GM23338 (cell line): ENCODE measurements around the gene SLC44A1. TPM values are rescaled to one million over a fixed set of nuclear protein-coding genes. Genes with fewer than 3 reads are reported as not detected.

Experiments used
- ATAC-seq: fragments of 200-7000 bp; cut with Tn5 transposase; 3 replicates; pipeline ENCODE4 v1.9.1; 2020
- DNase-seq: peaks from one replicate; pipeline ENCODE4 v3.0.0-alpha.2; 2015; ENCODE audit warnings: low spot score
- H2AFZ ChIP-seq: fragments of 200-600 bp; sonication (generic); 2 replicates; pipeline ENCODE4 v1.8.0; 2016; ENCODE audit warnings: antibody characterized with exemption, mild to moderate bottlenecking, moderate library complexity
- H3F3A ChIP-seq: fragments of 200-600 bp; sonication (generic); replicated peaks from 2 replicates; pipeline ENCODE4 v1.8.0; 2017; ENCODE audit warnings: antibody characterized with exemption, mixed run types, low read depth
- H3K27ac ChIP-seq: fragments of 200-600 bp; sonication (generic); 2 replicates; pipeline ENCODE4 v1.6.1; 2016; ENCODE audit warnings: low read depth
- H3K27me3 ChIP-seq: fragments of 200-600 bp; sonication (generic); 2 replicates; pipeline ENCODE4 v1.8.0; 2016; ENCODE audit warnings: mild to moderate bottlenecking, mixed run types, moderate library complexity; ENCODE audit not compliant: insufficient read depth
- H3K36me3 ChIP-seq: fragments of 200-600 bp; sonication (generic); 2 replicates; pipeline ENCODE4 v1.8.0; 2016; ENCODE audit warnings: mild to moderate bottlenecking; ENCODE audit not compliant: insufficient read depth
- H3K4me1 ChIP-seq: fragments of 200-600 bp; sonication (generic); 2 replicates; pipeline ENCODE4 v1.8.0; 2016; ENCODE audit warnings: mild to moderate bottlenecking, moderate library complexity; ENCODE audit not compliant: insufficient read depth
- H3K4me2 ChIP-seq: fragments of 200-600 bp; sonication (generic); 2 replicates; pipeline ENCODE4 v1.7.1; 2017; ENCODE audit warnings: mixed run types
- H3K4me3 ChIP-seq: fragments of 200-600 bp; sonication (generic); 2 replicates; pipeline ENCODE4 v1.6.1; 2016; ENCODE audit warnings: mixed run types
- H3K79me2 ChIP-seq: fragments of 200-600 bp; sonication (generic); replicated peaks from 2 replicates; pipeline ENCODE4 v1.8.0; 2017; ENCODE audit warnings: mild to moderate bottlenecking; ENCODE audit not compliant: insufficient read depth
- H3K9me2 ChIP-seq: fragments of 200-600 bp; sonication (generic); 2 replicates; pipeline ENCODE4 v1.8.0; 2017; ENCODE audit not compliant: insufficient read depth
- H4K20me1 ChIP-seq: fragments of 200-600 bp; sonication (generic); replicated peaks from 2 replicates; pipeline ENCODE4 v1.8.0; 2017; ENCODE audit warnings: mild to moderate bottlenecking; ENCODE audit not compliant: insufficient read depth
- H3K27ac Mint-ChIP-seq: 2 replicates; pipeline ENCODE4 v1.8.0; 2020; ENCODE audit warnings: inconsistent platforms, mild to moderate bottlenecking, moderate library complexity, mixed read lengths
- H3K27me3 Mint-ChIP-seq: 3 replicates; pipeline ENCODE4 v1.8.0; 2022; ENCODE audit warnings: low read depth, mild to moderate bottlenecking, moderate library complexity, mixed read lengths, inconsistent platforms; ENCODE audit not compliant: insufficient read depth, poor library complexity
- H3K36me3 Mint-ChIP-seq: 3 replicates; pipeline ENCODE4 v1.8.0; 2021; ENCODE audit warnings: low read depth, mild to moderate bottlenecking, inconsistent platforms, moderate library complexity, mixed read lengths
- H3K4me1 Mint-ChIP-seq: 3 replicates; pipeline ENCODE4 v1.8.0; 2020; ENCODE audit warnings: mild to moderate bottlenecking, inconsistent platforms, mixed read lengths
- H3K4me3 Mint-ChIP-seq: 3 replicates; pipeline ENCODE4 v1.8.0; 2021; ENCODE audit warnings: moderate library complexity, mild to moderate bottlenecking, inconsistent platforms, mixed read lengths
- H3K9me3 Mint-ChIP-seq: 3 replicates; pipeline ENCODE4 v1.8.0; 2020; ENCODE audit warnings: moderate library complexity, mild to moderate bottlenecking, inconsistent platforms, mixed read lengths
- CREB1 ChIP-seq: fragments of 250-450 bp; sonication (Bioruptor Pico); IDR thresholded peaks from 2 replicates; pipeline ENCODE4 v1.5.0; 2020; ENCODE audit warnings: low read depth, mild to moderate bottlenecking, moderate library complexity
- EZH2 ChIP-seq: fragments of 200-600 bp; sonication (generic); IDR thresholded peaks from one replicate; pipeline ENCODE4 v1.8.0; 2017; ENCODE audit warnings: antibody characterized with exemption, mild to moderate bottlenecking, low read depth; ENCODE audit not compliant: unreplicated experiment
- NANOG ChIP-seq: IDR thresholded peaks from 2 replicates; pipeline ENCODE4 v1.6.1; 2016; ENCODE audit warnings: antibody characterized with exemption, borderline replicate concordance
- ZNF114 ChIP-seq: fragments of 250-450 bp; sonication (Bioruptor Pico); IDR thresholded peaks from 2 replicates; pipeline ENCODE4 v1.5.0; 2020; ENCODE audit warnings: mild to moderate bottlenecking, moderate library complexity
- polyA plus RNA-seq: library from polyadenylated mRNA; unstranded; fragments of >200 nt; fragmentation: Nextera tagmentation; extraction: Ambion mirVana; gene quantifications from 2 replicates; pipeline ENCODE4 v1.2.1, GENCODE V29; 2016
- total RNA-seq: library from RNA; depleted of rRNA; stranded (reverse); fragments of >200 nt; shearing (Covaris generic); gene quantifications from 2 replicates; pipeline ENCODE4 v1.2.3, GENCODE V29; 2014
- TF ChIP-seq, protein P1 (sequence below): IDR thresholded peaks from one replicate; pipeline ENCODE4 v1.6.1; 2018; ENCODE audit warnings: antibody characterized with exemption; ENCODE audit not compliant: unreplicated experiment
- TF ChIP-seq, protein P2 (sequence below), 2 experiments: fragments of 200-600 bp in 1 of 2; sonication (generic) in 1 of 2; conservative IDR thresholded peaks; 2 replicates each; pipeline versions ENCODE4 v1.5.1 to v1.6.1; 2016 to 2017; ENCODE audit warnings: antibody characterized with exemption in 2 of 2, low read depth in 2 of 2, mild to moderate bottlenecking in 2 of 2, moderate library complexity in 1 of 2
- TF ChIP-seq, protein P3 (sequence below): IDR thresholded peaks from 2 replicates; pipeline ENCODE4 v1.6.1; 2016; ENCODE audit warnings: antibody characterized with exemption
- TF ChIP-seq, protein P4 (sequence below): fragments of 250-450 bp; sonication (Bioruptor Pico); IDR thresholded peaks from 2 replicates; pipeline ENCODE4 v1.5.0; 2020; ENCODE audit warnings: mild to moderate bottlenecking, moderate library complexity

Gene SLC44A1
- total and polyA plus RNA-seq, 2 experiments from 2014 or later = 14.9 to 75.0 TPM

DNA sequence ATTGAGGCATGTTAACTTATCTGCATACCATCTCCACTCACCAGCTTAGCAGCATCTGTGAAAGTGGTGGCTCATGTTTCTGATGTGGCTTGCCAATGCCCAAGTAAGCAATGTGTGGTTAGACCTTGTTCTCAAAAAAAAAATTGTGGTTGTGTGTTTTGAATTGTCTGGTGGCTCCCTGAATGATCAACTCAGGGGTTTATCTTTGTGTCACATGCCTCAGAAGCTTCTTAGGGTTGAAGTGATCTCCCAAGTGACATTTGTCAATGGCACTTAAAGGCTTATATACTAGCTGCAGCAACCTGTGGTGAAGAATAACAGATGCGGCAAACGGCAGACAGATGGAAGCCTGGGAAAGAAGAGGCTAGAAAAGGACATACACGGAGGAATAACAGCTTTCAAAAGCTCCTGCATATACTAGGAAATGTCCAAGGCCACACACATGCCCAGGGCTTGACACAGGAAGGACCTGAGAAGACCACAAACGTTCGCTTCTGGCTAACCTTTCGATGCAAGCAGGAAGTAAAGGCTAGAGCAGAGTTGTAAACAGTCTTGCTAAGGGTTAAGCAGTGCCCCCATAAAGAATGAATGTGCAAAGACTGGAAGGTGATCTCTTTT lies 161.2 kb downstream of the SLC44A1 start:
- Histone ChIP-seq H4K20me1 (no peaks in the 10 kb centered on the region), H3K27ac (no peak overlapping the region), H3K4me3 (no peak overlapping the region), H3K36me3 (no peaks in the 10 kb centered on the region), H2AFZ (no peak overlapping the region), H3K4me1 (peaks cover 46% of the 10 kb centered on the region), H3K9me2 (no peaks in the 10 kb centered on the region), H3K79me2 (no peaks in the 10 kb centered on the region), H3K4me2 (no peak overlapping the region), H3K27me3 (no peaks in the 10 kb centered on the region), H3F3A (peaks cover 8% of the 10 kb centered on the region; the same call in 1 of the 2 replicates)
- Mint-ChIP-seq H3K27me3 (no peaks in the 10 kb centered on the region), H3K4me3 (no peak overlapping the region), H3K27ac (no peak overlapping the region), H3K9me3 (peaks cover 12% of the 10 kb centered on the region; the same call in 2 of the 3 replicates), H3K4me1 (peaks cover 40% of the 10 kb centered on the region), H3K36me3 (peaks cover 6% of the 10 kb centered on the region; the same call in 2 of the 3 replicates)
- DNase-seq = no peak
- ATAC-seq = no peak
- TF ChIP-seq, protein P1, sequence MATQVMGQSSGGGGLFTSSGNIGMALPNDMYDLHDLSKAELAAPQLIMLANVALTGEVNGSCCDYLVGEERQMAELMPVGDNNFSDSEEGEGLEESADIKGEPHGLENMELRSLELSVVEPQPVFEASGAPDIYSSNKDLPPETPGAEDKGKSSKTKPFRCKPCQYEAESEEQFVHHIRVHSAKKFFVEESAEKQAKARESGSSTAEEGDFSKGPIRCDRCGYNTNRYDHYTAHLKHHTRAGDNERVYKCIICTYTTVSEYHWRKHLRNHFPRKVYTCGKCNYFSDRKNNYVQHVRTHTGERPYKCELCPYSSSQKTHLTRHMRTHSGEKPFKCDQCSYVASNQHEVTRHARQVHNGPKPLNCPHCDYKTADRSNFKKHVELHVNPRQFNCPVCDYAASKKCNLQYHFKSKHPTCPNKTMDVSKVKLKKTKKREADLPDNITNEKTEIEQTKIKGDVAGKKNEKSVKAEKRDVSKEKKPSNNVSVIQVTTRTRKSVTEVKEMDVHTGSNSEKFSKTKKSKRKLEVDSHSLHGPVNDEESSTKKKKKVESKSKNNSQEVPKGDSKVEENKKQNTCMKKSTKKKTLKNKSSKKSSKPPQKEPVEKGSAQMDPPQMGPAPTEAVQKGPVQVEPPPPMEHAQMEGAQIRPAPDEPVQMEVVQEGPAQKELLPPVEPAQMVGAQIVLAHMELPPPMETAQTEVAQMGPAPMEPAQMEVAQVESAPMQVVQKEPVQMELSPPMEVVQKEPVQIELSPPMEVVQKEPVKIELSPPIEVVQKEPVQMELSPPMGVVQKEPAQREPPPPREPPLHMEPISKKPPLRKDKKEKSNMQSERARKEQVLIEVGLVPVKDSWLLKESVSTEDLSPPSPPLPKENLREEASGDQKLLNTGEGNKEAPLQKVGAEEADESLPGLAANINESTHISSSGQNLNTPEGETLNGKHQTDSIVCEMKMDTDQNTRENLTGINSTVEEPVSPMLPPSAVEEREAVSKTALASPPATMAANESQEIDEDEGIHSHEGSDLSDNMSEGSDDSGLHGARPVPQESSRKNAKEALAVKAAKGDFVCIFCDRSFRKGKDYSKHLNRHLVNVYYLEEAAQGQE = no peak
- TF ChIP-seq, protein P2, sequence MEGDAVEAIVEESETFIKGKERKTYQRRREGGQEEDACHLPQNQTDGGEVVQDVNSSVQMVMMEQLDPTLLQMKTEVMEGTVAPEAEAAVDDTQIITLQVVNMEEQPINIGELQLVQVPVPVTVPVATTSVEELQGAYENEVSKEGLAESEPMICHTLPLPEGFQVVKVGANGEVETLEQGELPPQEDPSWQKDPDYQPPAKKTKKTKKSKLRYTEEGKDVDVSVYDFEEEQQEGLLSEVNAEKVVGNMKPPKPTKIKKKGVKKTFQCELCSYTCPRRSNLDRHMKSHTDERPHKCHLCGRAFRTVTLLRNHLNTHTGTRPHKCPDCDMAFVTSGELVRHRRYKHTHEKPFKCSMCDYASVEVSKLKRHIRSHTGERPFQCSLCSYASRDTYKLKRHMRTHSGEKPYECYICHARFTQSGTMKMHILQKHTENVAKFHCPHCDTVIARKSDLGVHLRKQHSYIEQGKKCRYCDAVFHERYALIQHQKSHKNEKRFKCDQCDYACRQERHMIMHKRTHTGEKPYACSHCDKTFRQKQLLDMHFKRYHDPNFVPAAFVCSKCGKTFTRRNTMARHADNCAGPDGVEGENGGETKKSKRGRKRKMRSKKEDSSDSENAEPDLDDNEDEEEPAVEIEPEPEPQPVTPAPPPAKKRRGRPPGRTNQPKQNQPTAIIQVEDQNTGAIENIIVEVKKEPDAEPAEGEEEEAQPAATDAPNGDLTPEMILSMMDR (conservative IDR thresholded peaks at IDR 0.05; ENCODE audit: low read depth in 2 of 2) = no peak
- TF ChIP-seq EZH2 (no peak), NANOG (no peak)
- TF ChIP-seq, protein P3, sequence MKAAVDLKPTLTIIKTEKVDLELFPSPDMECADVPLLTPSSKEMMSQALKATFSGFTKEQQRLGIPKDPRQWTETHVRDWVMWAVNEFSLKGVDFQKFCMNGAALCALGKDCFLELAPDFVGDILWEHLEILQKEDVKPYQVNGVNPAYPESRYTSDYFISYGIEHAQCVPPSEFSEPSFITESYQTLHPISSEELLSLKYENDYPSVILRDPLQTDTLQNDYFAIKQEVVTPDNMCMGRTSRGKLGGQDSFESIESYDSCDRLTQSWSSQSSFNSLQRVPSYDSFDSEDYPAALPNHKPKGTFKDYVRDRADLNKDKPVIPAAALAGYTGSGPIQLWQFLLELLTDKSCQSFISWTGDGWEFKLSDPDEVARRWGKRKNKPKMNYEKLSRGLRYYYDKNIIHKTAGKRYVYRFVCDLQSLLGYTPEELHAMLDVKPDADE = no peak

DNA sequence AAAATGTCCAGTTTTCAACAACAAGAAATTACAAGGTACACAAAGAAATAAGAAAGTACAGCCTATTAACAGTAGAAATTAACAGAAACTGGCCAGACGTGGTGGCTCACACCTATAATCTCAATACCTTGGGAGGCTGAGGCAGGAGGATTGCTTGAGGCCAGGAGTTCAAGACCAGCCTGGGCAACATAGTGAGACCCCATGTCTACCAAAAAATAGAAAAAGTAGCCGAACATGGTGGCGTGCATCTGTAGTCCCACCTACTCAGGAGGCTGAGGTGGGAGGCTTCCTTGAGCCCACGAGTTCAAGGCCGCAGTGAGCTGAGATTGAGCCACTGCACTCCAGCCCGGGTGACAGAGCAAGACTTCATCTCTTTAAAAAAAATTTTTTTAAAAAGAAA lies 161.9 kb downstream of the SLC44A1 start:
- H3K27ac Mint-ChIP-seq = no peak overlapping the region
- no peak for ATAC-seq
- no peaks in the 10 kb centered on the region for H3K27me3 Mint-ChIP-seq
- peaks cover 8% of the 10 kb centered on the region for H3K36me3 Mint-ChIP-seq
- Histone ChIP-seq H3K79me2 (no peaks in the 10 kb centered on the region), H3K36me3 (no peaks in the 10 kb centered on the region), H3K4me1 (peaks cover 38% of the 10 kb centered on the region), H3K4me2 (no peak overlapping the region), H3K27me3 (no peaks in the 10 kb centered on the region), H4K20me1 (no peaks in the 10 kb centered on the region), H3K9me2 (no peaks in the 10 kb centered on the region), H3K27ac (no peak overlapping the region), H3K4me3 (no peak overlapping the region), H3F3A (peaks cover 8% of the 10 kb centered on the region; the same call in 1 of the 2 replicates), H2AFZ (no peak overlapping the region)
- H3K4me3 Mint-ChIP-seq = no peak overlapping the region
- DNase-seq = no peak
- H3K9me3 Mint-ChIP-seq = peaks cover 14% of the 10 kb centered on the region; the same call in 2 of the 3 replicates
- H3K4me1 Mint-ChIP-seq = peaks cover 36% of the 10 kb centered on the region
- TF ChIP-seq EZH2 (no peak), NANOG (no peak), ZNF114 (CRISPR knock-in tag) (no peak), CREB1 (CRISPR knock-in tag) (no peak)
- TF ChIP-seq, protein P4, sequence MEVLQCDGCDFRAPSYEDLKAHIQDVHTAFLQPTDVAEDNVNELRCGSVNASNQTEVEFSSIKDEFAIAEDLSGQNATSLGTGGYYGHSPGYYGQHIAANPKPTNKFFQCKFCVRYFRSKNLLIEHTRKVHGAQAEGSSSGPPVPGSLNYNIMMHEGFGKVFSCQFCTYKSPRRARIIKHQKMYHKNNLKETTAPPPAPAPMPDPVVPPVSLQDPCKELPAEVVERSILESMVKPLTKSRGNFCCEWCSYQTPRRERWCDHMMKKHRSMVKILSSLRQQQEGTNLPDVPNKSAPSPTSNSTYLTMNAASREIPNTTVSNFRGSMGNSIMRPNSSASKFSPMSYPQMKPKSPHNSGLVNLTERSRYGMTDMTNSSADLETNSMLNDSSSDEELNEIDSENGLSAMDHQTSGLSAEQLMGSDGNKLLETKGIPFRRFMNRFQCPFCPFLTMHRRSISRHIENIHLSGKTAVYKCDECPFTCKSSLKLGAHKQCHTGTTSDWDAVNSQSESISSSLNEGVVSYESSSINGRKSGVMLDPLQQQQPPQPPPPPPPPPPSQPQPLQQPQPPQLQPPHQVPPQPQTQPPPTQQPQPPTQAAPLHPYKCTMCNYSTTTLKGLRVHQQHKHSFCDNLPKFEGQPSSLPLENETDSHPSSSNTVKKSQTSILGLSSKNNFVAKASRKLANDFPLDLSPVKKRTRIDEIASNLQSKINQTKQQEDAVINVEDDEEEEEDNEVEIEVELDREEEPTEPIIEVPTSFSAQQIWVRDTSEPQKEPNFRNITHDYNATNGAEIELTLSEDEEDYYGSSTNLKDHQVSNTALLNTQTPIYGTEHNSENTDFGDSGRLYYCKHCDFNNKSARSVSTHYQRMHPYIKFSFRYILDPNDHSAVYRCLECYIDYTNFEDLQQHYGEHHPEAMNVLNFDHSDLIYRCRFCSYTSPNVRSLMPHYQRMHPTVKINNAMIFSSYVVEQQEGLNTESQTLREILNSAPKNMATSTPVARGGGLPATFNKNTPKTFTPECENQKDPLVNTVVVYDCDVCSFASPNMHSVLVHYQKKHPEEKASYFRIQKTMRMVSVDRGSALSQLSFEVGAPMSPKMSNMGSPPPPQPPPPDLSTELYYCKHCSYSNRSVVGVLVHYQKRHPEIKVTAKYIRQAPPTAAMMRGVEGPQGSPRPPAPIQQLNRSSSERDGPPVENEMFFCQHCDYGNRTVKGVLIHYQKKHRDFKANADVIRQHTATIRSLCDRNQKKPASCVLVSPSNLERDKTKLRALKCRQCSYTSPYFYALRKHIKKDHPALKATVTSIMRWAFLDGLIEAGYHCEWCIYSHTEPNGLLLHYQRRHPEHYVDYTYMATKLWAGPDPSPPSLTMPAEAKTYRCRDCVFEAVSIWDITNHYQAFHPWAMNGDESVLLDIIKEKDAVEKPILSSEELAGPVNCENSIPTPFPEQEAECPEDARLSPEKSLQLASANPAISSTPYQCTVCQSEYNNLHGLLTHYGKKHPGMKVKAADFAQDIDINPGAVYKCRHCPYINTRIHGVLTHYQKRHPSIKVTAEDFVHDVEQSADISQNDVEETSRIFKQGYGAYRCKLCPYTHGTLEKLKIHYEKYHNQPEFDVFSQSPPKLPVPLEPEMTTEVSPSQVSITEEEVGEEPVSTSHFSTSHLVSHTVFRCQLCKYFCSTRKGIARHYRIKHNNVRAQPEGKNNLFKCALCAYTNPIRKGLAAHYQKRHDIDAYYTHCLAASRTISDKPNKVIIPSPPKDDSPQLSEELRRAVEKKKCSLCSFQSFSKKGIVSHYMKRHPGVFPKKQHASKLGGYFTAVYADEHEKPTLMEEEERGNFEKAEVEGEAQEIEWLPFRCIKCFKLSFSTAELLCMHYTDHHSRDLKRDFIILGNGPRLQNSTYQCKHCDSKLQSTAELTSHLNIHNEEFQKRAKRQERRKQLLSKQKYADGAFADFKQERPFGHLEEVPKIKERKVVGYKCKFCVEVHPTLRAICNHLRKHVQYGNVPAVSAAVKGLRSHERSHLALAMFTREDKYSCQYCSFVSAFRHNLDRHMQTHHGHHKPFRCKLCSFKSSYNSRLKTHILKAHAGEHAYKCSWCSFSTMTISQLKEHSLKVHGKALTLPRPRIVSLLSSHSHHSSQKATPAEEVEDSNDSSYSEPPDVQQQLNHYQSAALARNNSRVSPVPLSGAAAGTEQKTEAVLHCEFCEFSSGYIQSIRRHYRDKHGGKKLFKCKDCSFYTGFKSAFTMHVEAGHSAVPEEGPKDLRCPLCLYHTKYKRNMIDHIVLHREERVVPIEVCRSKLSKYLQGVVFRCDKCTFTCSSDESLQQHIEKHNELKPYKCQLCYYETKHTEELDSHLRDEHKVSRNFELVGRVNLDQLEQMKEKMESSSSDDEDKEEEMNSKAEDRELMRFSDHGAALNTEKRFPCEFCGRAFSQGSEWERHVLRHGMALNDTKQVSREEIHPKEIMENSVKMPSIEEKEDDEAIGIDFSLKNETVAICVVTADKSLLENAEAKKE = no peak
